Parathyroid adenoma (tissue), 2 donors: ENCODE data around the gene THAP4.

ENCODE experiments used
- H2AFZ ChIP-seq: fragments of 300-600 bp; sonication (generic); one replicate; pipeline ENCODE4 v1.7.0; 2017; ENCODE audit warnings: antibody characterized with exemption, mild to moderate bottlenecking
- H3K27ac ChIP-seq: fragments of 300-600 bp; sonication (generic); one replicate; pipeline ENCODE4 v1.7.0; 2017
- H3K27me3 ChIP-seq: fragments of 300-600 bp; sonication (generic); one replicate; pipeline ENCODE4 v1.7.0; 2017; ENCODE audit warnings: low read length; ENCODE audit not compliant: control insufficient read depth, insufficient read depth
- H3K36me3 ChIP-seq: fragments of 300-600 bp; sonication (generic); one replicate; pipeline ENCODE4 v1.7.0; 2017; ENCODE audit warnings: low read length; ENCODE audit not compliant: control insufficient read depth, insufficient read depth
- H3K4me1 ChIP-seq: fragments of 300-600 bp; sonication (generic); one replicate; pipeline ENCODE4 v1.7.0; 2017; ENCODE audit warnings: control low read depth
- H3K4me2 ChIP-seq: fragments of 300-600 bp; sonication (generic); one replicate; pipeline ENCODE4 v1.7.0; 2017; ENCODE audit warnings: low read length
- H3K4me3 ChIP-seq: fragments of 300-600 bp; sonication (generic); one replicate; pipeline ENCODE4 v1.7.0; 2017; ENCODE audit warnings: low read depth, low read length
- H3K79me2 ChIP-seq: fragments of 300-600 bp; sonication (generic); one replicate; pipeline ENCODE4 v1.7.0; 2017; ENCODE audit warnings: control low read depth
- H3K9ac ChIP-seq: fragments of 300-600 bp; sonication (generic); one replicate; pipeline ENCODE4 v1.7.0; 2017; ENCODE audit warnings: mild to moderate bottlenecking
- H3K9me3 ChIP-seq: fragments of 300-600 bp; sonication (generic); one replicate; pipeline ENCODE4 v1.7.0; 2017; ENCODE audit warnings: low read length; ENCODE audit not compliant: control insufficient read depth
- CTCF ChIP-seq: fragments of 300-600 bp; sonication (generic); IDR thresholded peaks from one replicate; pipeline ENCODE4 v1.7.0; 2017; ENCODE audit warnings: antibody characterized with exemption, mild to moderate bottlenecking
- donor health status: primary hyperparathyroidism.

THAP4 gene

GRCh38 chr2:241648453-241648852 lies 11.5 kb upstream of the THAP4 start:
- H3K4me3 ChIP-seq = no peak overlapping the region
- no peak overlapping the region for H3K27ac ChIP-seq
- no peaks in the 10 kb centered on the region for H3K4me1 ChIP-seq
- TF ChIP-seq CTCF = no peak
- no peaks in the 10 kb centered on the region for H3K36me3 ChIP-seq
- no peak overlapping the region for H3K4me2 ChIP-seq
- H3K9ac ChIP-seq = no peak overlapping the region
- no peaks in the 10 kb centered on the region for H3K27me3 ChIP-seq
- H3K9me3 ChIP-seq = no peaks in the 10 kb centered on the region
- H2AFZ ChIP-seq = no peak overlapping the region
- peaks cover 44% of the 10 kb centered on the region for H3K79me2 ChIP-seq

- no peaks in the 10 kb centered on the region for H3K4me1 ChIP-seq
Measured at GRCh38 chr2:241645915-241646645, 9.1 kb upstream of the THAP4 start.

GRCh38 chr2:241645056-241645914 lies 8.3 kb upstream of the THAP4 start:
- no peak for TF ChIP-seq CTCF
- Histone ChIP-seq H3K4me1 (no peaks in the 10 kb centered on the region), H3K4me2 (no peak overlapping the region)

More at GRCh38 chr2:241645915-241646645, 9.1 kb upstream of the THAP4 start:
- H3K9me3 ChIP-seq = no peaks in the 10 kb centered on the region
- peaks cover 55% of the 10 kb centered on the region for H3K79me2 ChIP-seq
- H2AFZ ChIP-seq = no peak overlapping the region
- no peak overlapping the region for H3K4me3 ChIP-seq
- no peaks in the 10 kb centered on the region for H3K27me3 ChIP-seq
- H3K9ac ChIP-seq = no peak overlapping the region
- no peak overlapping the region for H3K4me2 ChIP-seq
- TF ChIP-seq CTCF = no peak
- no peaks in the 10 kb centered on the region for H3K36me3 ChIP-seq
- H3K27ac ChIP-seq = no peak overlapping the region

DNA sequence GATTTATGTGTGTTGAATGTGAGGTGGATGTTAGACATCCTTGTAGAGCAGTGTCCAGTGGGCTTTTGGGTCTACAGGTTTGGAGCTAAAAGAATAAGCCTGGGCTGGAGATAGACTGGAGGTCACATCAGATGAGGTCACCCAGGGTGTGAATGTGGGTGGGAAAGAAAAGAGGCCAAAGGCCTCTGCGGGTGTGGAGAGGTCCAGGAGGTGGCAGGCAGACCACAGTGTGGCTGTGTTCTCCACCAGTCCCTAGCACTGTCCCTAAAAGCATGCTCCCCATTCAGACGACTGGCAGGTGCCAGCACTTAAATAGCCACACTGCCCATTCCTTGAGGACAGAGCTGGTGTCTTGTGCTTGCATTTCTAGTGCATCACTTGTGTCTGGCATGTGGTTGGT lies 4.7 kb upstream of the THAP4 start:
- Histone ChIP-seq H3K4me3 (no peak overlapping the region), H3K36me3 (no peaks in the 10 kb centered on the region), H3K27ac (no peak overlapping the region), H3K9ac (no peak overlapping the region), H2AFZ (no peak overlapping the region), H3K27me3 (no peaks in the 10 kb centered on the region), H3K4me2 (no peak overlapping the region), H3K9me3 (no peaks in the 10 kb centered on the region), H3K4me1 (peaks cover 17% of the 10 kb centered on the region), H3K79me2 (peaks cover 74% of the 10 kb centered on the region)
- no peak for TF ChIP-seq CTCF

More at GRCh38 chr2:241645056-241645914, 8.3 kb upstream of the THAP4 start:
- H3K36me3 ChIP-seq = no peaks in the 10 kb centered on the region
- peaks cover 60% of the 10 kb centered on the region for H3K79me2 ChIP-seq
- no peak overlapping the region for H2AFZ ChIP-seq
- no peak overlapping the region for H3K27ac ChIP-seq
- H3K27me3 ChIP-seq = no peaks in the 10 kb centered on the region
- no peaks in the 10 kb centered on the region for H3K9me3 ChIP-seq
- H3K4me3 ChIP-seq = no peak overlapping the region
- no peak overlapping the region for H3K9ac ChIP-seq
